HCT116 (cell line): ENCODE results near the gene TMEM165. TPM values are rescaled to one million over a fixed set of nuclear protein-coding genes. Genes with fewer than 3 reads are reported as not detected.

Source experiments
- EZH2 ChIP-seq: fragments of 200-600 bp; sonication (generic); IDR thresholded peaks from 2 replicates; pipeline ENCODE4 v1.6.1; 2017; ENCODE audit warnings: antibody characterized with exemption, mixed run types
- JUND ChIP-seq: IDR thresholded peaks from 2 replicates; pipeline ENCODE4 v1.6.1; 2012
- POLR2A ChIP-seq: IDR thresholded peaks from 2 replicates; pipeline ENCODE4 v1.7.0; 2011; ENCODE audit warnings: borderline replicate concordance; ENCODE audit not compliant: insufficient read depth, insufficient read length; ENCODE audit errors: extremely low read depth
- SIN3A ChIP-seq: IDR thresholded peaks from 2 replicates; pipeline ENCODE4 v1.6.1; 2012; ENCODE audit warnings: low read depth
- SRF ChIP-seq: IDR thresholded peaks from 2 replicates; pipeline ENCODE4 v1.6.1; 2012; ENCODE audit warnings: low read depth
- total RNA-seq: library from RNA; stranded (reverse); gene quantifications from one replicate; pipeline ENCODE4 v1.2.1, GENCODE V29; 2021; ENCODE audit not compliant: unreplicated experiment
- TF ChIP-seq, protein P1 (sequence below): IDR thresholded peaks from 2 replicates; pipeline ENCODE4 v1.6.1; 2012; ENCODE audit warnings: low read depth
- TF ChIP-seq, protein P2 (sequence below): IDR thresholded peaks from 2 replicates; pipeline ENCODE4 v1.6.1; 2011; ENCODE audit warnings: mild to moderate bottlenecking, low read length, moderate library complexity; ENCODE audit not compliant: insufficient replicate concordance; ENCODE audit errors: extremely low read depth
- TF ChIP-seq, protein P3 (sequence below), 3 experiments: fragments of 200-600 bp in 1 of 3; sonication (generic) in 1 of 3; IDR thresholded peaks in 2 of 3; conservative IDR thresholded peaks in 1 of 3; 2 replicates each; pipeline ENCODE4 v1.5.1; 2012 to 2017; ENCODE audit warnings: low read depth in 2 of 3, low read length in 2 of 3, antibody characterized with exemption in 1 of 3, borderline replicate concordance in 1 of 3, control low read depth in 1 of 3, mild to moderate bottlenecking in 1 of 3, mixed read lengths in 1 of 3, mixed run types in 1 of 3, moderate library complexity in 1 of 3; ENCODE audit not compliant: insufficient read depth in 1 of 3
- TF ChIP-seq, protein P4 (sequence below): IDR thresholded peaks from 2 replicates; pipeline ENCODE4 v1.6.1; 2012

TMEM165 gene
- total RNA-seq, 1 experiment from 2014 or later, result 60.7 TPM

DNA sequence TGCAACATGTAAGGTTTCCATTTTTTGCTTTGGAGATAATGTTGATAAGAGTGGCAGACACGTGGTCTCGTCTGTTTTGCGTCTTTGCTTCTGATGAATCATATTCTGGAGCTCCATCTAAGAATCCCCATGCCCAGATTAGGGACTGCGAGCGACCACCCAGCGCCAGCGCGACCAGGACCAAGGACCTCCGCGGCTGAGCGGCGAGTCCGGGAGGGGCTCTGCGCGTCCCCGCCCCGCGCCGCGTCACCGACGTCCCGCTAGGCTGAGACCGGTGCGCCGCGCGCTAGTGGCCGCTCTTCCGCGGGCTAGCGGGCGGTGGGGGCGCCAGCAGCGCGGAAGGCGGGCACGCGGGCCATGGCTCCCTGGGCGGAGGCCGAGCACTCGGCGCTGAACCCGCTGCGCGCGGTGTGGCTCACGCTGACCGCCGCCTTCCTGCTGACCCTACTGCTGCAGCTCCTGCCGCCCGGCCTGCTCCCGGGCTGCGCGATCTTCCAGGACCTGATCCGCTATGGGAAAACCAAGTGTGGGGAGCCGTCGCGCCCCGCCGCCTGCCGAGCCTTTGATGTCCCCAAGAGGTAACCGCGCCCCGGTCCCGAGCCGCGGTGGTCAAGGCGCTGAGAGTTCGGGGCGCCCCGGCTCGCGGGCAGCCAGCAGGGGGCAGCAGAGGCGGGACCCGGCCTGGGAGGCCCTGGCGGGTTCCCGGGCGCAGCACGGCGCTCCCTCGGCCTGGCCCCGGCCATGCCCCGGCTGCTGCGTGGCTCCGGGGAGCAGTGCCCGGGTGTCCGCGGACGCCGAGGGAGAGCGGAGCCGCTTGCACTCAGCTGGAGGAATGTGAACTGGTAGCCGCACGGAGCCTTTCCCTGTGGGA is 49.5 kb upstream of the TMEM165 start, which contains the start of gene SRD5A3 (continued):
- TF ChIP-seq, protein P1, sequence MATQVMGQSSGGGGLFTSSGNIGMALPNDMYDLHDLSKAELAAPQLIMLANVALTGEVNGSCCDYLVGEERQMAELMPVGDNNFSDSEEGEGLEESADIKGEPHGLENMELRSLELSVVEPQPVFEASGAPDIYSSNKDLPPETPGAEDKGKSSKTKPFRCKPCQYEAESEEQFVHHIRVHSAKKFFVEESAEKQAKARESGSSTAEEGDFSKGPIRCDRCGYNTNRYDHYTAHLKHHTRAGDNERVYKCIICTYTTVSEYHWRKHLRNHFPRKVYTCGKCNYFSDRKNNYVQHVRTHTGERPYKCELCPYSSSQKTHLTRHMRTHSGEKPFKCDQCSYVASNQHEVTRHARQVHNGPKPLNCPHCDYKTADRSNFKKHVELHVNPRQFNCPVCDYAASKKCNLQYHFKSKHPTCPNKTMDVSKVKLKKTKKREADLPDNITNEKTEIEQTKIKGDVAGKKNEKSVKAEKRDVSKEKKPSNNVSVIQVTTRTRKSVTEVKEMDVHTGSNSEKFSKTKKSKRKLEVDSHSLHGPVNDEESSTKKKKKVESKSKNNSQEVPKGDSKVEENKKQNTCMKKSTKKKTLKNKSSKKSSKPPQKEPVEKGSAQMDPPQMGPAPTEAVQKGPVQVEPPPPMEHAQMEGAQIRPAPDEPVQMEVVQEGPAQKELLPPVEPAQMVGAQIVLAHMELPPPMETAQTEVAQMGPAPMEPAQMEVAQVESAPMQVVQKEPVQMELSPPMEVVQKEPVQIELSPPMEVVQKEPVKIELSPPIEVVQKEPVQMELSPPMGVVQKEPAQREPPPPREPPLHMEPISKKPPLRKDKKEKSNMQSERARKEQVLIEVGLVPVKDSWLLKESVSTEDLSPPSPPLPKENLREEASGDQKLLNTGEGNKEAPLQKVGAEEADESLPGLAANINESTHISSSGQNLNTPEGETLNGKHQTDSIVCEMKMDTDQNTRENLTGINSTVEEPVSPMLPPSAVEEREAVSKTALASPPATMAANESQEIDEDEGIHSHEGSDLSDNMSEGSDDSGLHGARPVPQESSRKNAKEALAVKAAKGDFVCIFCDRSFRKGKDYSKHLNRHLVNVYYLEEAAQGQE, result no peak
- TF ChIP-seq, protein P2, sequence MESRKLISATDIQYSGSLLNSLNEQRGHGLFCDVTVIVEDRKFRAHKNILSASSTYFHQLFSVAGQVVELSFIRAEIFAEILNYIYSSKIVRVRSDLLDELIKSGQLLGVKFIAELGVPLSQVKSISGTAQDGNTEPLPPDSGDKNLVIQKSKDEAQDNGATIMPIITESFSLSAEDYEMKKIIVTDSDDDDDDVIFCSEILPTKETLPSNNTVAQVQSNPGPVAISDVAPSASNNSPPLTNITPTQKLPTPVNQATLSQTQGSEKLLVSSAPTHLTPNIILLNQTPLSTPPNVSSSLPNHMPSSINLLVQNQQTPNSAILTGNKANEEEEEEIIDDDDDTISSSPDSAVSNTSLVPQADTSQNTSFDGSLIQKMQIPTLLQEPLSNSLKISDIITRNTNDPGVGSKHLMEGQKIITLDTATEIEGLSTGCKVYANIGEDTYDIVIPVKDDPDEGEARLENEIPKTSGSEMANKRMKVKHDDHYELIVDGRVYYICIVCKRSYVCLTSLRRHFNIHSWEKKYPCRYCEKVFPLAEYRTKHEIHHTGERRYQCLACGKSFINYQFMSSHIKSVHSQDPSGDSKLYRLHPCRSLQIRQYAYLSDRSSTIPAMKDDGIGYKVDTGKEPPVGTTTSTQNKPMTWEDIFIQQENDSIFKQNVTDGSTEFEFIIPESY, result no peak
- 0 out of 2 replicates have a peak, but pooled peaks have one; percentile 20 for TF ChIP-seq SRF
- TF ChIP-seq, protein P3, sequence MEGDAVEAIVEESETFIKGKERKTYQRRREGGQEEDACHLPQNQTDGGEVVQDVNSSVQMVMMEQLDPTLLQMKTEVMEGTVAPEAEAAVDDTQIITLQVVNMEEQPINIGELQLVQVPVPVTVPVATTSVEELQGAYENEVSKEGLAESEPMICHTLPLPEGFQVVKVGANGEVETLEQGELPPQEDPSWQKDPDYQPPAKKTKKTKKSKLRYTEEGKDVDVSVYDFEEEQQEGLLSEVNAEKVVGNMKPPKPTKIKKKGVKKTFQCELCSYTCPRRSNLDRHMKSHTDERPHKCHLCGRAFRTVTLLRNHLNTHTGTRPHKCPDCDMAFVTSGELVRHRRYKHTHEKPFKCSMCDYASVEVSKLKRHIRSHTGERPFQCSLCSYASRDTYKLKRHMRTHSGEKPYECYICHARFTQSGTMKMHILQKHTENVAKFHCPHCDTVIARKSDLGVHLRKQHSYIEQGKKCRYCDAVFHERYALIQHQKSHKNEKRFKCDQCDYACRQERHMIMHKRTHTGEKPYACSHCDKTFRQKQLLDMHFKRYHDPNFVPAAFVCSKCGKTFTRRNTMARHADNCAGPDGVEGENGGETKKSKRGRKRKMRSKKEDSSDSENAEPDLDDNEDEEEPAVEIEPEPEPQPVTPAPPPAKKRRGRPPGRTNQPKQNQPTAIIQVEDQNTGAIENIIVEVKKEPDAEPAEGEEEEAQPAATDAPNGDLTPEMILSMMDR (IDR thresholded peaks at IDR 0.05 in 2 of 3, conservative IDR thresholded peaks at IDR 0.05 in 1 of 3; ENCODE audit: borderline replicate concordance in 1 of 3, insufficient read depth in 1 of 3, low read depth in 2 of 3, low read length in 2 of 3), result peak; percentile 43 to 75 (median 70)
- peak; percentile 86 for TF ChIP-seq POLR2A
- TF ChIP-seq JUND, result no peak
- no peak for TF ChIP-seq EZH2
- TF ChIP-seq SIN3A, result peak; percentile 70
- TF ChIP-seq, protein P4, sequence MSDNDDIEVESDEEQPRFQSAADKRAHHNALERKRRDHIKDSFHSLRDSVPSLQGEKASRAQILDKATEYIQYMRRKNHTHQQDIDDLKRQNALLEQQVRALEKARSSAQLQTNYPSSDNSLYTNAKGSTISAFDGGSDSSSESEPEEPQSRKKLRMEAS, result peak; percentile 88
